B cell (primary cell): ENCODE results near the gene PARP8. TPM values are rescaled to one million over a fixed set of nuclear protein-coding genes. Genes with fewer than 3 reads are reported as not detected.

Experiments
- ATAC-seq: fragments of 200-7000 bp; cut with Tn5 transposase; one replicate; pipeline ENCODE4 v1.10.0; 2021; ENCODE audit warnings: low read depth, mild to moderate bottlenecking, moderate number of reproducible peaks, moderate library complexity
- CTCF ChIA-PET: fragments of 350-600 bp; sonication (Branson Sonifier 250); formaldehyde crosslinking; loops from one replicate; lab custom pipeline; 2021; ENCODE audit warnings: antibody characterized with exemption, inconsistent platforms; lab: Charles Lee
- POLR2A ChIA-PET: fragments of 350-600 bp; sonication (Branson Sonifier 250); formaldehyde crosslinking; loops from one replicate; lab custom pipeline; 2021; ENCODE audit warnings: antibody characterized with exemption; lab: Charles Lee
- DNase-seq: peaks from one replicate; pipeline ENCODE4 v3.0.0; 2013
- H2AFZ ChIP-seq: 2 replicates; pipeline ENCODE4 v1.6.1; 2012; ENCODE audit warnings: mild to moderate bottlenecking, low read depth, low read length; ENCODE audit not compliant: insufficient read depth, poor library complexity, severe bottlenecking
- H3K27ac ChIP-seq, 2 donors: 1 replicate in 1 of 2; 2 replicates in 1 of 2; pipeline ENCODE4 v1.5.1; 2012 to 2013; ENCODE audit warnings: low read length in 2 of 2, mild to moderate bottlenecking in 2 of 2, moderate library complexity in 1 of 2
- H3K27me3 ChIP-seq, 4 experiments: fragments of 200-600 bp in 1 of 4; sonication (generic) in 1 of 4; replicated peaks in 1 of 4; 1 replicate in 2 of 4; 2 replicates in 2 of 4; pipeline versions ENCODE4 v1.6.1 to v1.7.0; 2013 to 2016; ENCODE audit warnings: low read length in 3 of 4, mild to moderate bottlenecking in 2 of 4, mixed read lengths in 1 of 4, moderate library complexity in 1 of 4; ENCODE audit not compliant: insufficient read depth in 4 of 4, control insufficient read depth in 3 of 4; ENCODE audit errors: control extremely low read depth in 1 of 4
- H3K36me3 ChIP-seq, 2 experiments: replicated peaks in 1 of 2; 1 replicate in 1 of 2; 2 replicates in 1 of 2; pipeline versions ENCODE4 v1.6.1 to v1.7.1; 2013; ENCODE audit warnings: low read length in 1 of 2; ENCODE audit not compliant: insufficient read depth in 2 of 2, control insufficient read depth in 1 of 2; ENCODE audit errors: control extremely low read depth in 1 of 2, extremely low read depth in 1 of 2
- H3K4me1 ChIP-seq, 2 donors: fragments of 200-600 bp in 1 of 2; sonication (generic) in 1 of 2; 1 replicate in 1 of 2; 2 replicates in 1 of 2; pipeline versions ENCODE4 v1.5.1 to v1.6.1; 2013 to 2017; ENCODE audit warnings: low read length in 2 of 2; ENCODE audit not compliant: control insufficient read depth in 2 of 2, insufficient read depth in 2 of 2
- H3K4me2 ChIP-seq: replicated peaks from 2 replicates; pipeline ENCODE3; 2012; ENCODE audit warnings: mild to moderate bottlenecking, low read depth, low read length; ENCODE audit not compliant: poor library complexity, severe bottlenecking
- H3K4me3 ChIP-seq, 5 experiments: fragments of 200-600 bp in 1 of 5; sonication (generic) in 1 of 5; 1 replicate in 3 of 5; 2 replicates in 2 of 5; pipeline versions ENCODE4 v1.5.1 to v1.7.0; 2011 to 2016; ENCODE audit warnings: low read length in 4 of 5, mild to moderate bottlenecking in 4 of 5, low read depth in 2 of 5, control low read depth in 1 of 5, moderate library complexity in 1 of 5; ENCODE audit not compliant: insufficient read depth in 1 of 5; ENCODE audit errors: control extremely low read depth in 1 of 5, extremely low read depth in 1 of 5
- H3K79me2 ChIP-seq: fragments of 200-600 bp; sonication (generic); one replicate; pipeline ENCODE4 v1.6.0; 2016; ENCODE audit warnings: low read length; ENCODE audit not compliant: control insufficient read depth, insufficient read depth
- H3K9ac ChIP-seq: fragments of 200-600 bp; sonication (generic); 2 replicates; pipeline ENCODE4 v1.6.1; 2017; ENCODE audit warnings: mild to moderate bottlenecking, low read length, moderate library complexity
- H3K9me3 ChIP-seq, 3 donors: one replicate each; pipeline versions ENCODE4 v1.6.1 to v1.7.1; 2013; ENCODE audit warnings: low read length in 2 of 3; ENCODE audit not compliant: control insufficient read depth in 2 of 3, insufficient read depth in 1 of 3; ENCODE audit errors: control extremely low read depth in 1 of 3
- H4K20me1 ChIP-seq: 2 replicates; pipeline ENCODE4 v1.6.0; 2012; ENCODE audit warnings: mild to moderate bottlenecking, low read length; ENCODE audit not compliant: insufficient read depth, control insufficient read depth, poor library complexity, severe bottlenecking
- H3K27ac Mint-ChIP-seq: one replicate; pipeline ENCODE4 v1.8.0; 2021; ENCODE audit warnings: mixed read lengths
- H3K27me3 Mint-ChIP-seq: one replicate; pipeline ENCODE4 v1.8.0; 2021; ENCODE audit warnings: mixed read lengths
- H3K4me1 Mint-ChIP-seq: one replicate; pipeline ENCODE4 v1.8.0; 2021; ENCODE audit warnings: mixed read lengths
- H3K4me3 Mint-ChIP-seq: one replicate; pipeline ENCODE4 v1.8.0; 2021; ENCODE audit warnings: mixed read lengths
- H3K9me3 Mint-ChIP-seq: one replicate; pipeline ENCODE4 v1.8.0; 2022; ENCODE audit warnings: mixed read lengths; ENCODE audit not compliant: insufficient read depth
- CTCF ChIP-seq: fragments of 200-600 bp; IDR thresholded peaks from one replicate; pipeline ENCODE4 v1.8.0; 2022; ENCODE audit warnings: antibody characterized with exemption, mild to moderate bottlenecking
- EZH2 ChIP-seq: IDR thresholded peaks from 2 replicates; pipeline ENCODE4 v1.6.1; 2012; ENCODE audit warnings: borderline replicate concordance, low read depth, mild to moderate bottlenecking, moderate library complexity, low read length; ENCODE audit not compliant: insufficient read depth, poor library complexity, severe bottlenecking
- WGBS: methylation state at CpG from one replicate; pipeline ENCODE4 v1.1.5; 2013; ENCODE audit warnings: missing lambda C conversion rate; ENCODE audit not compliant: insufficient coverage; 5-methylcytosine and 5-hydroxymethylcytosine counted together
- intact Hi-C: fragments of 100-400 bp; cut with micrococcal nuclease; formaldehyde crosslinking; loops from one replicate; pipeline ENCODE4 v1.10.0; 2022
- polyA plus RNA-seq: library from polyadenylated mRNA; depleted of rRNA; stranded (reverse); fragments of >200 nt; gene quantifications from 2 replicates; pipeline ENCODE4 v1.2.3, GENCODE V29; 2012
- total RNA-seq, 2 donors: library from RNA; stranded (reverse); fragments of 120-200 nt in 1 of 2; gene quantifications; 1 replicate in 1 of 2; 2 replicates in 1 of 2; pipeline versions ENCODE4 v1.2.3 to v1.2.4, GENCODE V29; 2013 to 2022

The PARP8 gene
- total and polyA plus RNA-seq, 2 donors (not counting 1 experiment from before 2014, with no cell fraction given): 36.2 to 83.6 TPM

GRCh38 chr5:50763846-50764245 lies 97.4 kb downstream of the PARP8 start:
- Histone ChIP-seq H3K9ac (no peak overlapping the region), H3K4me3 (no peak overlapping the region), H3K9me3 (no peaks in the 10 kb centered on the region), H3K4me1 (no peaks in the 10 kb centered on the region), H4K20me1 (no peaks in the 10 kb centered on the region), H3K4me2 (no peak overlapping the region), H3K27me3 (no peaks in the 10 kb centered on the region), H3K27ac (no peak overlapping the region), H3K79me2 (no peaks in the 10 kb centered on the region), H3K36me3 (peaks cover 21 to 37% of the 10 kb centered on the region in 2 experiments), H2AFZ (no peak overlapping the region)
- no peak overlapping the region for H3K4me3 Mint-ChIP-seq
- peaks cover 7% of the 10 kb centered on the region for H3K4me1 Mint-ChIP-seq
- ATAC-seq (no peak), DNase-seq (no peak)
- H3K27me3 Mint-ChIP-seq: no peaks in the 10 kb centered on the region
- no peaks in the 10 kb centered on the region for H3K9me3 Mint-ChIP-seq
- H3K27ac Mint-ChIP-seq: no peak overlapping the region
- ChIA-PET POLR2A (no interaction called here), CTCF (no interaction called here)
- 97% methylated on average over 5 of the region's 7 CpGs for WGBS
- no peak for TF ChIP-seq EZH2
- TF ChIP-seq CTCF: no peak
- intact Hi-C loops: no loop called here

GRCh38 chr5:50766042-50766441 lies 99.6 kb downstream of the PARP8 start:
- no CpG with 5 or more reads among the region's 2 CpGs for WGBS
- no peak overlapping the region for H3K27ac ChIP-seq
- no peak overlapping the region for H3K9ac ChIP-seq
- ATAC-seq (no peak), DNase-seq (no peak)
- ChIA-PET POLR2A (no interaction called here), CTCF (no interaction called here)
- Mint-ChIP-seq H3K27me3 (no peaks in the 10 kb centered on the region), H3K4me1 (peaks cover 7% of the 10 kb centered on the region), H3K27ac (no peak overlapping the region), H3K9me3 (no peaks in the 10 kb centered on the region), H3K4me3 (no peak overlapping the region)
- peaks cover 4% of the 10 kb centered on the region for H3K79me2 ChIP-seq
- H3K9me3 ChIP-seq: no peaks in the 10 kb centered on the region
- H4K20me1 ChIP-seq: no peaks in the 10 kb centered on the region
- no peaks in the 10 kb centered on the region for H3K4me1 ChIP-seq
- H3K27me3 ChIP-seq: no peaks in the 10 kb centered on the region
- no peak for TF ChIP-seq CTCF
- TF ChIP-seq EZH2: no peak
- intact Hi-C loops: no loop called here
- no peak overlapping the region for H3K4me2 ChIP-seq
- no peak overlapping the region for H2AFZ ChIP-seq
- no peak overlapping the region for H3K4me3 ChIP-seq
- peaks cover 21 to 37% of the 10 kb centered on the region in 2 experiments for H3K36me3 ChIP-seq
